Heart left ventricle (tissue), 13 donors: ENCODE data around the gene SPATS2L.

Experiments
- CTCF ChIP-seq, 12 donors: fragments of 200-600 bp; sonication (generic) in 4 of 12; IDR thresholded peaks; one replicate each; pipeline versions ENCODE4 v1.5.0 to v1.8.0; 2018 to 2022; ENCODE audit warnings: antibody characterized with exemption in 12 of 12, mild to moderate bottlenecking in 5 of 12
- POLR2A ChIP-seq, 2 donors: fragments of 450-650 bp; IDR thresholded peaks; one replicate each; pipeline ENCODE4 v1.6.1; 2017; ENCODE audit warnings: antibody characterized with exemption in 2 of 2, mild to moderate bottlenecking in 2 of 2, moderate library complexity in 2 of 2
- donor health status: ischemic (EF 13 %, LVEDD 7.1; RV severe dilation, severe dysfunction).
- donor health status: DM: no; HTN: yes; CAD: no.
- donor health status: DM: no; HTN: no; CAD: no.
- donor health status: ischemic (EF 25% LVEDD 6.9; RV normal size, moderate dysfunction).
- donor health status: ischemic (EF 25% LVEDD 5.7; RV mildly dilated, moderate dysfunction).
- donor health status: ischemic (EF 35%, LVEDD 5.7; RV mildly dilated, moderate dysfunction).
- donor health status: nonischemic (EF 11% LVEDD 7.7; RV severe dilation, severe dysfunction).
- donor health status: DM: yes; HTN: yes; CAD: no.
- donor health status: PGD.
- donor health status: ischemic (EF 29% LVEDD 5.4; RV normal size, mild dysfunction).
- donor health status: nonischemic (EF 23%, LVEDD 6.1; RV moderate dilation, normal function).

DNA sequence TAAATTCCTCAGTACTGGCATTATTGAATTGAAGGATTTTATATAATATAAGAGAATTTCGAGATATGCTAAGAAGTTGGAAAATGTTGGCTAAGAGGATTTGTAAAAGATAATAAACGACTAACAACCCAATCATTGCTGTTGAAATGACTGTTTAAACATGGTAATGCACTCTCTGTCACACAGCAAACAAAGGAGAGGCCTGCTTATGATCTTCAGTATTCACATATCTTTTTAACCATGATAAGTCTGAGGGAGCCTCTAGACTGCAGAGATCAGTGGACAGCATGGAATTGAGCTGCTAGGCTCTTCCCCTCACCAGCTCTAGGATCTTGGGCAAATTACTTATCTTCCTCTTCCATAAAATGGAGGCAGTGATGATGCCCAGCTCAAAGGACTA lies 200.7 kb downstream of the SPATS2L start:
- TF ChIP-seq CTCF (IDR thresholded peaks at IDR 0.05) (no peak), POLR2A (IDR thresholded peaks at IDR 0.05) (no peak)
